Mesodermal cell (in vitro differentiated cells): ENCODE data around the gene ZCCHC8.
A peak's percentile ranks its signal among the peaks of the same experiment; 100 is the strongest.
"Not testable (repeated sequence)": the region's sequence is repeated elsewhere in the genome, so short reads cannot be mapped to it uniquely, and the experiment has no call there.

Experiments
- H3K27ac ChIP-seq: 2 replicates; pipeline ENCODE4 v1.7.0; 2013; ENCODE audit warnings: mild to moderate bottlenecking, low read depth, low read length, moderate library complexity; ENCODE audit not compliant: severe bottlenecking
- H3K36me3 ChIP-seq: 2 replicates; pipeline ENCODE4 v1.7.1; 2013; ENCODE audit warnings: mild to moderate bottlenecking, low read length, moderate library complexity; ENCODE audit not compliant: control insufficient read depth, insufficient read depth
- H3K4me1 ChIP-seq: one replicate; pipeline ENCODE4 v1.7.1; 2013; ENCODE audit warnings: mild to moderate bottlenecking, low read length; ENCODE audit not compliant: insufficient read depth, control insufficient read depth, poor library complexity, severe bottlenecking
- H3K4me3 ChIP-seq: 2 replicates; pipeline ENCODE4 v1.7.0; 2013; ENCODE audit warnings: low read length, control low read depth, mild to moderate bottlenecking; ENCODE audit not compliant: insufficient read depth, poor library complexity, severe bottlenecking; ENCODE audit errors: extremely low read depth
- H3K9me3 ChIP-seq: 2 replicates; pipeline ENCODE4 v1.7.1; 2013; ENCODE audit warnings: mild to moderate bottlenecking, low read length, moderate library complexity; ENCODE audit not compliant: control insufficient read depth
- WGBS, 2 experiments: methylation state at CpG; one replicate each; pipeline ENCODE4 v1.1.5; 2013; ENCODE audit warnings: missing lambda C conversion rate in 2 of 2; ENCODE audit not compliant: insufficient coverage in 2 of 2; 5-methylcytosine and 5-hydroxymethylcytosine counted together

The ZCCHC8 gene

GRCh38 chr12:122513028-122513427, 12.3 kb upstream of the ZCCHC8 start:
- not testable (repeated sequence) for H3K4me3 ChIP-seq, H3K4me1 ChIP-seq, H3K9me3 ChIP-seq, H3K27ac ChIP-seq
- peaks cover 91% of the 10 kb centered on the region for H3K36me3 ChIP-seq
- 100% methylated on average over 1 to 2 of the region's 3 CpGs for WGBS, 2 experiments

- H3K36me3 ChIP-seq = peaks cover 94% of the 10 kb centered on the region
- H3K27ac ChIP-seq = no peak overlapping the region
- no peaks in the 10 kb centered on the region for H3K9me3 ChIP-seq
- WGBS, 2 experiments = 98 to 100% methylated on average over 4 to 5 of the region's 5 CpGs
- no peaks in the 10 kb centered on the region for H3K4me1 ChIP-seq
- no peak overlapping the region for H3K4me3 ChIP-seq
These were observed 7.4 kb upstream of the ZCCHC8 start for GRCh38 chr12:122508163-122508562.

GRCh38 chr12:122506393-122506938, 5.7 kb upstream of the ZCCHC8 start:
- H3K27ac ChIP-seq = no peak overlapping the region
- no peaks in the 10 kb centered on the region for H3K4me1 ChIP-seq
- 100% methylated on average over 3 of the region's 5 CpGs for WGBS, 2 experiments
- H3K4me3 ChIP-seq = no peak overlapping the region
- no peaks in the 10 kb centered on the region for H3K9me3 ChIP-seq
- peaks cover 89% of the 10 kb centered on the region for H3K36me3 ChIP-seq

- Histone ChIP-seq H3K9me3 (no peaks in the 10 kb centered on the region), H3K4me1 (peaks cover 3% of the 10 kb centered on the region), H3K4me3 (no peak overlapping the region), H3K36me3 (peaks cover 80% of the 10 kb centered on the region), H3K27ac (no peak overlapping the region)
- 98 to 100% methylated on average over 4 to 8 of the region's 11 CpGs for WGBS, 2 experiments
These were observed 4.8 kb upstream of the ZCCHC8 start for GRCh38 chr12:122505419-122506051.

GRCh38 chr12:122503783-122504590, 3.3 kb upstream of the ZCCHC8 start:
- peaks cover 3% of the 10 kb centered on the region for H3K4me1 ChIP-seq
- no peak overlapping the region for H3K4me3 ChIP-seq
- 100% methylated on average over 2 of the region's 6 CpGs; no CpG with 5 or more reads in 1 of the 2 experiments for WGBS, 2 experiments
- peaks cover 66% of the 10 kb centered on the region for H3K36me3 ChIP-seq
- no peak overlapping the region for H3K27ac ChIP-seq
- H3K9me3 ChIP-seq = no peaks in the 10 kb centered on the region

- Histone ChIP-seq H3K4me1 (peaks cover 3% of the 10 kb centered on the region), H3K36me3 (peaks cover 61% of the 10 kb centered on the region), H3K9me3 (no peaks in the 10 kb centered on the region), H3K27ac (no peak overlapping the region), H3K4me3 (no peak overlapping the region)
- WGBS, 2 experiments = 100% methylated on average over 1 to 2 of the region's 3 CpGs
These were observed 2.5 kb upstream of the ZCCHC8 start for GRCh38 chr12:122503147-122503751.

- peak overlapping the region; percentile 98 for H3K27ac ChIP-seq
- WGBS, 2 experiments = 100% methylated on average over 3 to 5 of the region's 9 CpGs
- peaks cover 59% of the 10 kb centered on the region for H3K36me3 ChIP-seq
- no peaks in the 10 kb centered on the region for H3K9me3 ChIP-seq
- H3K4me1 ChIP-seq = peaks cover 3% of the 10 kb centered on the region
- no peak overlapping the region for H3K4me3 ChIP-seq
These were observed 807 bp upstream of the ZCCHC8 start for GRCh38 chr12:122501489-122501989.

- Histone ChIP-seq H3K9me3 (no peaks in the 10 kb centered on the region), H3K27ac (peak overlapping the region; percentile 98), H3K4me1 (peaks cover 3% of the 10 kb centered on the region), H3K4me3 (peak overlapping the region; percentile 87), H3K36me3 (peaks cover 54% of the 10 kb centered on the region)
- whole genome bisulfite sequencing, 2 experiments = 0 to 1% methylated on average over 21 to 44 of the region's 47 CpGs
These were observed 594 bp downstream of the ZCCHC8 start for GRCh38 chr12:122499991-122500684.

GRCh38 chr12:122495258-122495657, 5.5 kb downstream of the ZCCHC8 start:
- H3K36me3 ChIP-seq = peaks cover 67% of the 10 kb centered on the region
- no peak overlapping the region for H3K27ac ChIP-seq
- no peak overlapping the region for H3K4me3 ChIP-seq
- no peaks in the 10 kb centered on the region for H3K4me1 ChIP-seq
- WGBS, 2 experiments = 83 to 98% methylated on average over 2 to 6 of the region's 7 CpGs
- no peaks in the 10 kb centered on the region for H3K9me3 ChIP-seq

GRCh38 chr12:122493222-122493621, 7.5 kb downstream of the ZCCHC8 start:
- not testable (repeated sequence) for H3K4me3 ChIP-seq, H3K4me1 ChIP-seq, H3K27ac ChIP-seq, H3K9me3 ChIP-seq
- H3K36me3 ChIP-seq = peaks cover 80% of the 10 kb centered on the region
- 100% methylated on average over 2 of the region's 6 CpGs; no CpG with 5 or more reads in 1 of the 2 experiments for WGBS, 2 experiments
